Prostate gland (tissue), 2 donors: Measurements from ENCODE around the gene UBASH3B. TPM values are rescaled to one million over a fixed set of nuclear protein-coding genes. Genes with fewer than 3 reads are reported as not detected.

Experiments
- DNase-seq: peaks from one replicate; pipeline ENCODE4 v3.0.0-alpha.2; 2019; ENCODE audit warnings: low spot score
- H3K27ac ChIP-seq, 2 donors: fragments of 200-600 bp; sonication (generic); 2 replicates each; pipeline ENCODE4 v1.5.1; 2017 to 2019
- H3K27me3 ChIP-seq: fragments of 200-600 bp; sonication (generic); replicated peaks from 2 replicates; pipeline ENCODE4 v1.5.1; 2019; ENCODE audit not compliant: insufficient read depth
- H3K36me3 ChIP-seq, 2 donors: fragments of 200-600 bp; sonication (generic); 1 replicate in 1 of 2; 2 replicates in 1 of 2; pipeline versions ENCODE4 v1.5.1 to v1.8.1; 2017 to 2019
- H3K4me1 ChIP-seq: fragments of 200-600 bp; sonication (generic); replicated peaks from 2 replicates; pipeline ENCODE4 v1.5.1; 2019
- H3K4me3 ChIP-seq, 2 donors: fragments of 200-600 bp; sonication (generic); 2 replicates each; pipeline ENCODE4 v1.5.1; 2017 to 2019
- H3K9me3 ChIP-seq: fragments of 200-600 bp; sonication (generic); 2 replicates; pipeline ENCODE4 v1.5.1; 2017
- CTCF ChIP-seq, 4 experiments: fragments of 200-600 bp in 2 of 4; fragments of 450-650 bp in 2 of 4; sonication (generic) in 2 of 4; IDR thresholded peaks; 1 replicate in 3 of 4; 2 replicates in 1 of 4; pipeline ENCODE4 v1.5.1; 2016 to 2019; ENCODE audit warnings: antibody characterized with exemption in 4 of 4, mild to moderate bottlenecking in 2 of 4, moderate library complexity in 2 of 4
- POLR2A ChIP-seq: fragments of 450-650 bp; IDR thresholded peaks from one replicate; pipeline ENCODE4 v1.6.1; 2016; ENCODE audit warnings: antibody characterized with exemption, mild to moderate bottlenecking
- POLR2AphosphoS5 ChIP-seq: sonication (generic); formaldehyde crosslinking; IDR thresholded peaks from one replicate; pipeline ENCODE4 v1.6.1; 2017; ENCODE audit warnings: antibody characterized with exemption
- WGBS: methylation state at CpG from one replicate; pipeline ENCODE4 v1.1.5; 2018; 5-methylcytosine and 5-hydroxymethylcytosine counted together
- intact Hi-C: fragments of 100-400 bp; cut with DNase I; formaldehyde crosslinking; loops from one replicate; pipeline ENCODE4 v1.14.2; 2022
- total RNA-seq, 2 donors: library from RNA; depleted of rRNA; stranded (reverse); fragments of >200 nt; gene quantifications; one replicate each; pipeline ENCODE4 v1.1.0, GENCODE V29; 2016

UBASH3B gene
- total RNA-seq, 2 donors from 2014 or later, result 1.9 to 9.9 TPM

- TF ChIP-seq POLR2AphosphoS5, result no peak
- TF ChIP-seq POLR2A, result no peak
- TF ChIP-seq CTCF (IDR thresholded peaks at IDR 0.05), result no peak
- WGBS, result 64% methylated on average over 6 of the region's 6 CpGs
- DNase-seq, result no peak
- H3K9me3 ChIP-seq, result no peaks in the 10 kb centered on the region
- intact Hi-C loops, result no loop called here
- no peaks in the 10 kb centered on the region for H3K4me1 ChIP-seq
- no peaks in the 10 kb centered on the region for H3K36me3 ChIP-seq
- no peaks in the 10 kb centered on the region for H3K27me3 ChIP-seq
- H3K27ac ChIP-seq, result no peak overlapping the region
- H3K4me3 ChIP-seq, result no peak overlapping the region
These were observed 13.1 kb downstream of the UBASH3B start for GRCh38 chr11:122668562-122669090.

- Histone ChIP-seq H3K9me3 (no peaks in the 10 kb centered on the region), H3K4me1 (no peaks in the 10 kb centered on the region), H3K36me3 (no peaks in the 10 kb centered on the region), H3K27ac (no peak overlapping the region), H3K27me3 (no peaks in the 10 kb centered on the region), H3K4me3 (no peak overlapping the region)
- 100% methylated on average over 1 of the region's 1 CpG for WGBS
- intact Hi-C loops, result no loop called here
- TF ChIP-seq POLR2A (no peak), POLR2AphosphoS5 (no peak), CTCF (IDR thresholded peaks at IDR 0.05) (no peak)
- DNase-seq, result no peak
These were observed 14.6 kb downstream of the UBASH3B start for GRCh38 chr11:122670131-122670530.

- intact Hi-C loops, result no loop called here
- WGBS, result 59% methylated on average over 12 of the region's 12 CpGs
- DNase-seq, result no peak
These were observed 15.9 kb downstream of the UBASH3B start for GRCh38 chr11:122671400-122671891.

GRCh38 chr11:122672892-122673291, 17.4 kb downstream of the UBASH3B start:
- intact Hi-C loops, result no loop called here
- Histone ChIP-seq H3K9me3 (no peaks in the 10 kb centered on the region), H3K27ac (no peak overlapping the region), H3K36me3 (no peaks in the 10 kb centered on the region), H3K4me1 (no peaks in the 10 kb centered on the region), H3K4me3 (no peak overlapping the region), H3K27me3 (no peaks in the 10 kb centered on the region)
- no peak for DNase-seq
- WGBS, result 93% methylated on average over 4 of the region's 4 CpGs
- TF ChIP-seq POLR2AphosphoS5 (no peak), POLR2A (no peak), CTCF (IDR thresholded peaks at IDR 0.05) (no peak)

More at GRCh38 chr11:122671400-122671891, 15.9 kb downstream of the UBASH3B start:
- Histone ChIP-seq H3K36me3 (no peaks in the 10 kb centered on the region), H3K4me3 (no peak overlapping the region), H3K27ac (no peak overlapping the region), H3K4me1 (no peaks in the 10 kb centered on the region), H3K27me3 (no peaks in the 10 kb centered on the region), H3K9me3 (no peaks in the 10 kb centered on the region)
- TF ChIP-seq CTCF (IDR thresholded peaks at IDR 0.05) (no peak), POLR2A (no peak), POLR2AphosphoS5 (no peak)

- intact Hi-C loops, result no loop called here
- no peak for TF ChIP-seq CTCF (IDR thresholded peaks at IDR 0.05)
- Histone ChIP-seq H3K27ac (no peak overlapping the region), H3K9me3 (no peaks in the 10 kb centered on the region), H3K36me3 (no peaks in the 10 kb centered on the region), H3K27me3 (no peaks in the 10 kb centered on the region), H3K4me3 (no peak overlapping the region), H3K4me1 (no peaks in the 10 kb centered on the region)
- no peak for DNase-seq
These were observed 18.2 kb downstream of the UBASH3B start for GRCh38 chr11:122673701-122674100.
